Measurements from ENCODE around the gene LYZL6. TPM values are rescaled to one million over a fixed set of nuclear protein-coding genes. Genes with fewer than 3 reads are reported as not detected.

LYZL6 gene
- total RNA-seq, 1 experiment from 2014 or later = not detected

Other genes with a start within 250 kb of the LYZL6 start
- gene RASL10B, start 212.1 kb downstream of the LYZL6 start, total RNA-seq (2021; ENCODE audit: unreplicated experiment) = 4.3 TPM
- not detected for gene GAS2L2, start 190.5 kb downstream of the LYZL6 start, total RNA-seq (2021; ENCODE audit: unreplicated experiment)
- not detected for gene C17orf50, start 182.8 kb downstream of the LYZL6 start, total RNA-seq (2021; ENCODE audit: unreplicated experiment)
- 1.6 TPM for gene MMP28, start 148.1 kb downstream of the LYZL6 start, total RNA-seq (2021; ENCODE audit: unreplicated experiment)
- 249 TPM for gene TAF15, start 134.2 kb downstream of the LYZL6 start, total RNA-seq (2021; ENCODE audit: unreplicated experiment)
- not detected for gene HEATR9, start 74.8 kb downstream of the LYZL6 start, total RNA-seq (2021; ENCODE audit: unreplicated experiment)
- 15.9 TPM for gene CCL5, start 63.4 kb downstream of the LYZL6 start, total RNA-seq (2021; ENCODE audit: unreplicated experiment)
- gene RDM1, start 12.9 kb downstream of the LYZL6 start, total RNA-seq (2021; ENCODE audit: unreplicated experiment) = 5.5 TPM
- gene CCL16, start 37.8 kb upstream of the LYZL6 start, total RNA-seq (2021; ENCODE audit: unreplicated experiment) = not detected
- not detected for gene CCL14, start 43.0 kb upstream of the LYZL6 start, total RNA-seq (2021; ENCODE audit: unreplicated experiment)
- gene CCL15, start 57.8 kb upstream of the LYZL6 start, total RNA-seq (2021; ENCODE audit: unreplicated experiment) = not detected
- gene CCL23, start 74.3 kb upstream of the LYZL6 start, total RNA-seq (2021; ENCODE audit: unreplicated experiment) = not detected
- gene CCL18, start 120.6 kb upstream of the LYZL6 start, total RNA-seq (2021; ENCODE audit: unreplicated experiment) = not detected
- gene CCL3, start 146.4 kb upstream of the LYZL6 start, total RNA-seq (2021; ENCODE audit: unreplicated experiment) = 1.1 TPM
- 0.51 TPM for gene CCL4, start 160.1 kb upstream of the LYZL6 start, total RNA-seq (2021; ENCODE audit: unreplicated experiment)
- 7.4 TPM for gene TBC1D3B, start 232.9 kb upstream of the LYZL6 start, total RNA-seq (2021; ENCODE audit: unreplicated experiment)